A549 treated with Mapracorat at 1 μM for 4 hours (cell line): Measurements from ENCODE around the gene RET. TPM values are rescaled to one million over a fixed set of nuclear protein-coding genes. Genes with fewer than 3 reads are reported as not detected.

Experiments used
- total RNA-seq: library from RNA; stranded (reverse); fragments of 200-300 nt; extraction: Qiagen RNA extraction; gene quantifications from 5 replicates; pipeline ENCODE4 v1.2.3, GENCODE V29; 2022

RET gene
- total RNA-seq = 0.47 to 0.88 TPM (median 0.52 TPM) in 5 replicates

GRCh38 chr10:43076876-43077420, at the start of gene RET:
Gene RET, plus strand, starts transcription at chr10:43077069. Its CDS starts 190 bp downstream, at chr10:43077259.

GRCh38 chr10:43138021-43138756, 61.3 kb downstream of the RET start, which contains the start of gene CSGALNACT2:
Gene CSGALNACT2, plus strand, starts transcription at chr10:43138445. Its CDS starts 16,705 bp downstream, at chr10:43155150.

Other genes with a start within 250 kb of the RET start
- gene CSGALNACT2, start 61.4 kb downstream of the RET start, total RNA-seq = 9.9 to 13.5 TPM (median 13.3 TPM) in 5 replicates
- 3.9 to 6.4 TPM (median 5.9 TPM) in 5 replicates for gene RASGEF1A, start 190.0 kb downstream of the RET start, total RNA-seq